Colon (tissue), 2 donors: ENCODE results near the gene SOHLH1.

Source experiments
- FAIRE-seq: peaks from 2 replicates; lab custom pipeline; 2012; peaks lifted over from hg19 to GRCh38; lab: Jason Lieb, UNC
- donor health status: control.
- donor health status: control.

SOHLH1 gene

DNA sequence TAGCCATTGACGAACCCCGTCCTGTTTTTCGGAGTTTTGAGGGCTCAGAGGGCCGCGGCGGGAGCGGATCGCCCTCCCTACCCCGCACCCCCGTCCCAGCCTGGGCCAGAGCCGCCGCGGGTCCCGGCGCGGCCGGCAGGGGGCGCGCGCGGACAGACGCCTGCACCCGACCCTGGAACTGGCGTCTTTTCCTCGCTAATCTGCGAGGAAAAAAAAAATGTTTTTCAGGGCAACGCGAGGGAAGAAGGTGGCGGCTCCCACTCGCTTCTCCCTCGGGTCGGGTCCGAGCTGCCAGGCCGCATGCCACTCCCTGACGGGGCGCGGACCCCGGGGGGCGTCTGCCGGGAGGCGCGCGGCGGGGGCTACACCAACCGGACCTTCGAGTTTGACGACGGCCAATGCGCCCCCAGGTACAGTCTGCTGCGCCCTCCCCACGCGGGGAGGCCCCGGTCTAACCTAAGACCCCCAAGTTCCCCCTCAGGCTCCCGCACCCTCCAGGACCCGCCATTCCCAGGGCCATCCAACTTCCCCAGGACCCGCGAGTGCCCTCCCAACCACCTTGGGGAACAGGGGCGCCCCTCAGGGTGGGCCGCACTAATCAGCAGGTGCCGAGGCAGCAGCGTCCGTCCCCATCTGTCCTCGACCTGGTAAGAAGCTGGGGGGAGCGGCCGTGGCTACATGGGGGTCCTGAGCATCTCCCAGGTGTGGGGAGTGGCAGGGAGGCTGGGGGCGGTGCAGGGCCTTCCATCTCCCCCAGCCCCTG lies 2.9 kb upstream of the SOHLH1 start, which contains the start of gene KCNT1:
Gene KCNT1 (plus strand): TSS at position 227 of the 763 bp plus-strand sequence. CDS start 74 bp downstream, at position 301.
- no peak for FAIRE-seq

DNA sequence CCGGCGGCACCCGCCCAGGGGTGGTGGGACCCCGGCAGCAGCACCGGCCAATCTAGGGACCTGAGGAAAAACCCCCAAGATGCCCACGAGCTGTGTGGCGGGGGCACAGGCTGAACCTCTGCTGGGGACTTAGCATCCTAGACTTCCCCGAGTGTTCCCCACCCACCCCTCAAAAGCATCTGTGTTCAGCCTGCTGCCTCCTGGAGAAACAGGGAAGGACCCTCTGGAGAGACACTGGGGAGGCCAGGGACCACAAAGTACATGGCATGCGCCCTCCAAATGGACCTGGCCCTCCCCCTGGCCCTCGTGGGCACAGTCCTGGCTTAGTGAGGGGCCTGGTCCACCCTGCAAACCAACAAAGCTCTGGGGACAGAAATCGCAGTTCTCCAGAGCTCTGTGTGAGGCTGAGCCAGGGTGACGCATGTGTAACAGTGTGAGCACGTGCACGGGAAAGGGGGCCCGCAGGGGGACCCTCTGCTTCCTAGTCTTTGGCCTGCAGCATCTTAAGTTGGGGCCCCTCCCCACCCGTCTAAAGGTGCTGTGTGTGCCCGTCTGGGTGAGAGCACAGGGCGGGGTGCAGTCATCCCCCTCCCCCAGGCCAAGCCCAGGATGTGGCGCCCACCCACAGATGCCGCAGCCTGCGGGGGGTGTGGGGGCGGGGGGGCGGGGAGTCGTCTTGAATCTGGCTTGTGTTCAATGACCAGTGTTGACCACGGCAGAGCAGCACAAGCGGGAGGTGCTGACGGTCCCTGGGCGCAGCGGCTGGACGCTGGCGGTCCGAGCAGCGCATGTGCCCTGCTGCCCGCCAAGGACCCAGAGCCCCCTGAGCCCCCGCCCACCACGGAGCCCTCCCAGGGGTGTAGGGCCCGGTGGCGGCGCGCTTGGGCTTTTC lies 2.0 kb upstream of the SOHLH1 start:
- FAIRE-seq: no peak

DNA sequence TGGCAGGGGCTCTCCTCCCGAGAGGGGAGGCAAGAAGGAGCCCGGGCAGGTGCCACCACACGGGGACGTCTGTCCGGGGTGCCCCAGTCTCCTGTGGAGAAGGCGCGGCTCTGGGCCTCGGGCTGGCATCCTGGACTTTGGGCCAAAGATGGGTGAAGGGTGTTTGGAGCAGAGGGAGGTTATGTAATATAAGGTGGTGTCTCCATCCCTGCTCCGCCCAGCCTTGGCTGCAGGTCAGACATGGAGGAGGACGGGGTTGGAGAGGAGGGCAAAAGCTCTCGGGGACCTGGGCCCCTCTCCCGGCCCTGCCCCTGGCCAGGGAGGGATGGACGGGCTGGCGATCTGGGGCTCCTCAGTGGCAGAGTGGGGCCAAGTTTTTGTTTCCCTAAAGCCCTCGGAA lies 1.2 kb upstream of the SOHLH1 start:
- no peak for FAIRE-seq

DNA sequence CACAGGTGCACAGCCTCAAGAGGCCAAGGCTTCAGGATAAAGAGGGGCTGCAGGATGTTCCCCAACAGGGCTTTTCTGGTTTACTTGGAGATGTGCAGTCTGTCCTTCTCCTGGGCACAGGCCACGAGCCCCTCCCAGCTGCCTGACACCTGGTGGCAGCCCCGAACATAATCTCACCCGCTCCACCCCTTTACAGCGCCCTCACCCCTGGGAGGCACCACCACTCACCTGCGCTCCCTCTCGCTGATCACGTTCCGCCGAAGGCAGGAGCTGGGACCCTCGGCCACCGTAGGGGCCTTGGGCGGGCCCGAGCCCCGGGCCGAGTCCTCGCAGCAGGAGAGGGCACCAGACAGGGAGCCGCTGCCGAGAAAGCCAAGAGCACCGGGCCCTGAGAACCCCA lies 514 bp downstream of the SOHLH1 start:
- no peak for FAIRE-seq

DNA sequence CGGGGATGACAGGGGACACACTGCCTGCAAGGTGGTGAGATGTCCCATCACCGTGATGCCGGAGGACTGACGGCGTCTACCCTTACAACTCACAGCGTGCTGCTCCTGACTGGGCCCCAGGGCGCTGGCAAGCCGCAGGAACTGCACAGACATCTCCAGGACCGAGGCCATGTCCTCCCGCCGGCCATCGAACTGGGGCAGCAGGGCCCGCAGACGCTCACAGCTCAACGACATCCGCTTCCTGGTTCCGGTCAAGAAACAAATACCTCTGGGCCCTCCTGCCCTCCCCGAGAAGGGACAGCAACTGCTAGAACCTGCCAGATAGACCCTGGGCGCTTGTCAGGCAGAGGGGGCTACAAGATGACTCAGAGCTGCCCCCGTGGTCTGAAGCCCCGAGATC lies 1.0 kb downstream of the SOHLH1 start:
- no peak for FAIRE-seq

DNA sequence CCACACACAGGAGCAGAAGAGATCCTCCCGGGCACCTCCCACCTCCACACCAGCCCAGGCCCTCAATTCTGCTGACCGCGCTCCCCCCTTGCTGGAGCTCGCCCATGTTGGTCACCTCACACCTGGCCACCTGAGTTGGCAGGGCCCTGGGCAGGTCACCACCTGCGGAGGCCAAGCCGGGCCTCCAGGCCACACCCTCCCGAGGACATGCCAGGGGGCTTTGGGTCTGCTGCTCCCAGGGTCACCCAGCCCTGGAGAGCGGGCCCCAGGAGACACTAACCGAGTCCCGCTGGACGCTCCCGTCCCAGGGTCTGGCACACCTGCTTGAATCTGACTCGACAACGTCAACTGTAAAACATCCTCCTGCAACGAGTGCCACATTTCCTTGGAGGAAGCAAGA lies 2.1 kb downstream of the SOHLH1 start:
- FAIRE-seq: no peak

DNA sequence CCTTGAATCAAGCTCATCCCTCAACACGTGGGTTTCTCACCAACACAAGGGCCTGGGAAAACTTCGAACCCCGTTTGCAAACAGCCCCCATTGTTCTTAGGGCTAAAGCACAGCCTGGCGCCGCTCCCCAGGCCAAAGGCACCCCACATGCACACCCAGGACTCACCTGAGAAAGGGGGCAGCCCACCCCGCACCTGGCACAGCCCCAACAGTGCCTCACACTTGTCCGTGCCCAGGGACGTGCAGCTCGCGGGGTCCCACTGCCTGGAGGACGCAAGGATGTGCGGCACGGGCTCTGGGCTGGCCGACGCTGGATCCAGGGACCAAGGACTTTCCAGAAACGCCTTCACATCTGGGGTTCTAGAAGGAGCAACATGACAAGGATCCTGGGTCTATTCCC lies 2.8 kb downstream of the SOHLH1 start:
- FAIRE-seq: no peak

DNA sequence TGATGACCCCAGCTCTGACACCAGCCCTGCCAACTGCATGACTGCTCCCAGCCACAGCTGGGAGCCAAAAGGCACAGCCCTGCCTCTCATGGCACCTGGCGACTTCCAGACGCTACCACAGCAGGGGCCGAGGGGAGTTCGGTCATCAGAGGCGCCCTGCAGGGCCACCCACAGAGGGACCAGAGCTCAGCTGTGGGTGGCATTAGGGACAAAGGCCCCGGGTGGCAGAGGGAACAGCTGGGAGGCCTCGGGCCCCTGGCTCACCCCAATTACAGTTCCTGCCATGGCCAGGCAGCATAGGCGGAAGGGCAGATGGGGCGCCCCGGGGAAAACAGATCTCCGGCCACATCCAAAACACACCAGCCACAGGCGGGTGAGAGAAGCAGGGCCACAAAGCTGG lies 3.6 kb downstream of the SOHLH1 start:
- no peak for FAIRE-seq

DNA sequence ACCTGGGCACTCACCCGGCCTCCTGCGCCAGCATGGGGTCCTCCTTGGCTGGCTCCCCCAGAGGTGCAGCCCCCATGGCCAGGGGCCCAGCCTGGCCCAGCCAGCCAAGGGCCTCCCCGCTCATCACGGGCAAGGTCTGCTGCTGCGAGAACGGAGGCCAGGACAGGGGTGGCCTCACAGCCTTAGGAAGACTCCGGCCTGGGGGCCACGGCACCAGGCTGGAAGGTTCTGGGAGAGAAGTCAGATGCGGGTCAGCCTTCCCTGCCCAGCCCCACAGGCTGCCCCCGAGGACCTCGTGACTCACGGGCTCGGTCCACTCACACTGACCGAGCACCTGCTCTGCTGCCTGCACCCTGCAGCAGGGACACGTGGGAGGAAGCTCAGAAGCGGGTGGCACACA lies 4.2 kb downstream of the SOHLH1 start:
- FAIRE-seq: no peak

DNA sequence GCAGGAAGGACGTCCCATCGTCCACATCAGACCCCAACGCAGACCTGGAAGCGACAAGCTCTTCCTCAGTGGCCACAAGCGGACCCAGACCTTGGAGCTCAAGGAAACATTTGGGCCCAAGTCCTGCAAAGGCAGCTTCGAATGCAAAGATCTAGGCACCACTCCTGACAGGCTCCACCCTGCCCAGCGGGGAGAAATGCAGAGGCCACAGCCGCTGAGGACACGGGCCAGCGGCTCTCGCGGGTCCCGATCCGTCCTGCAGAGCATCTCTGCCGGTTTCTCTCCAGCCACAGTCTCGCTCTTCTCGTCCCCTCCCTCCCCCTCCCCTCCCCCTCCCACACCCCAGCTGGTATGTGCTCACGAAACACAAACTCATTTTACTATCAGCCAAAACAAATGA lies 4.9 kb downstream of the SOHLH1 start:
- FAIRE-seq: no peak

DNA sequence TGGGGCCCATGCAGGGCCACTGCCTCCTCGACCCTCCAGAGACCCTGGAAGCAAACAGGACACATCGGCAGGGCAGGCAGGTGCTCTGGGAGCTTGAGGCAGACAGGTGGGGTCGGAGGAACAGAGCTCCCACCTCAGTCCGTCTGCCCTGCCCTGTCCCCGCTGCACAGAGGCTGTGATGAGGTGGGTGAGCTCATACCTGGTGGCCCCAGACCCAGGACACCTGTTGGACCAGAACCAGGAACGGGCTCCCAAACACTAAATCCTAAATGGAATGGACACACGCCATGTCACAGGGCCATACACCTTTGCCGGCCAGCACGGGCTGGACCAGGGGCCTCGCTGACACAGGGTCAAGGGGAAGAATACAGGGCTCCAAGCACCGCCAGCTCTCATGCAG lies 5.5 kb downstream of the SOHLH1 start:
- no peak for FAIRE-seq

DNA sequence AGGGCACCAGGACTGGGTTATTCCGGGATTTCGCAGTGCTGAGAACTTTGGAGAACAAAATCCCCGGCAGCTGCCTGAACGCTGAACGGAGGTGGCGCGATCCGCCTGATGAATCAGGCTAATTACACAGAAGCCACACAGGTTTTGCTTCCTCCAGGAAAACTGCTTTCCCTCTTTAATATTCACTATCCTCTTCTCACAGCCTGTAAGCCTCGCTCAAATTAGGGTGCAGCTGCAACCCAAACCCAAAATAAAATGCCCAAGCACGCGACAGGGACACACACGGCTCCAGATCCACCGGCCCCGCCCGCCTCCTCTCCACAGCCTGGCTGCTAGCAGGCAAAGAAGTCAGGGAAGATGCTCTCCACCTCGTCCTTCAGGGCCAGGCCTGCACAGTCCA lies 6.0 kb downstream of the SOHLH1 start:
- no peak for FAIRE-seq

DNA sequence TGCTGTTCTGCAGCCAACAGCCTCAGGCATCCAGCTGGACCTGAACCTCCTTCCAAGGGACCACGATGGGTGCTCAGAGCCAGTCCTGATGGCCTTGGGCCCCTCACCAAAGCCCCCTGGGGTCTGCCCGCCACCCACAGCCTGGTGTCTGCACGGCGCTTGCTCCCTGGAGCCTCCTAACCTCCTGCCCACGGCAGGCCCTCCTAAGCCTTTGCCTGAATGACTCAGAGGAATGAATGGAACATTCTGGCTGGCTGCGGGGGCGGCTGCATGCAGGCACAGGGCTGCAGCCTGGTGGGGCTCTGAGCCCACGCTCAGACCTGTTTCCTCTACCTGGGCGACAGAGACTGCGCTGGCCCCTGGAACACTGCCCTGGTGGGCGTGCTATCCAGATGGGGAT lies 6.9 kb downstream of the SOHLH1 start:
- no peak for FAIRE-seq

DNA sequence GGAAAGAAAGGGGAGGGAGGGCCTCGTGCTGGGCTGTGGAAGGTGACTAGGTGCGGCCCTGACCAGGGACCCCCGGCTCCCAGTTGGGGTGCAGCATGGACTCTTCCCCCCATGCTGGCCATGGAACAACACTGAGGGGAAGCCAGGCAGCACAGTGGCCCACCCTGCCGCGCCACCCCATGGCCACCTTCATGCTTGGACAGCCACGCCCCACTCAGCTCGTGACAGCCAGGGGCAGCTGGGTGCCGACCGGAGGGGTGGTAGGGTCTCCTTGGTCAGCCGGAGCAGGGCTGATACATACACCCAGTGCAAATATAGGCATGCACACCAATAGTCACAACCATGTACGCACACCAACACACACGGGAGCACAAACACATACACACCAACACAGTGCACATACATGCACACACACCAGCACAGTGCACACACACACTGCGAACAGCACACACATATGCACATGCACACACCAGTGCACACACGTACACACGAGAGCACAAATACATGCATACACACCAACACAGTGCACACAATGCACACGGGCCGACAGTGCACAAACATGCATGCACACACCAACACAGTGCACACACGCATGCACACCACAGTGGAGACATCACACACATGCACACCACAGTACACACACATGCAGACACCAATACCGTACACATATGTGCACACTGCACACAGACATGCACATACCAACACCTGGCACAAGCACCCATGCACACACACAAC lies 8.3 kb downstream of the SOHLH1 start:
- FAIRE-seq: no peak

DNA sequence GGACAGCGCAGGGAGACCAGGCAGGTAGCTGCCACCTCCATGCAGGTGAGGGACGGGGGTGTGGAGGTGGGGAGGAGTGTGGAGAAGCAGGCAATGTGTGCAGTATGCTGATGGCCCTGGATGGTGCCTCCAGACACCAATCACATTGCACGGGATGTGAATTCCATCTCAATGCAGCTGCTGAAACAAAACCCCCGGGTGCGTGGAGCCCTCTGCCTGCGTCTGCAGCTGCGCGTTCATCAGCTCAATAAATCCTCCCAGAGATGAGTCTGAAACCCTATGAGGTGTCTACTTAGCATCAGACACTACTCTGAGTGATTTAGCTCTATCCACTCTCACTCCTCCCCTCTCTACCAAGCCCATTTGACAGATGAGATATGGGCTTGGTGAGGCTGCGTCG lies 10.3 kb downstream of the SOHLH1 start:
- FAIRE-seq: no peak

DNA sequence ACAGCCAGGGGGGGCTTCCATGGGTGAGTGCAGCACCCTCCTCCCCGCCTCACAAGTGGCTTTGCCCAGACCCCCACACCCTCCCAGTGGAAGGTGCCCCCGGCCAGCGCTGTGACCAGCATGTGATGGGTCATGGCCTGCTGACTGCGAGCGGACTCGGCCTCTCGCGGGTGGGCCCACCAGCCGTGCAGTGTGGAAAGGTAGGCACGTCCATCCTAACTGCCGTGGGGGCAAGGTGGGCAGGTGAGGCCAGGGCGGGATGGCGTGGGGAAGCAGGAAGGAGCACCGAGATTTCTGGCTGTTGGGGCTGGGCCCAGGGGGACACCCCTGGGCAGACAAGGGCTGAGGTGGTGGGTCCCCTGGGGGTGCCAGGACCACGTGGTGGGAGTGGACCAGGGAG lies 12.1 kb downstream of the SOHLH1 start:
- no peak for FAIRE-seq

DNA sequence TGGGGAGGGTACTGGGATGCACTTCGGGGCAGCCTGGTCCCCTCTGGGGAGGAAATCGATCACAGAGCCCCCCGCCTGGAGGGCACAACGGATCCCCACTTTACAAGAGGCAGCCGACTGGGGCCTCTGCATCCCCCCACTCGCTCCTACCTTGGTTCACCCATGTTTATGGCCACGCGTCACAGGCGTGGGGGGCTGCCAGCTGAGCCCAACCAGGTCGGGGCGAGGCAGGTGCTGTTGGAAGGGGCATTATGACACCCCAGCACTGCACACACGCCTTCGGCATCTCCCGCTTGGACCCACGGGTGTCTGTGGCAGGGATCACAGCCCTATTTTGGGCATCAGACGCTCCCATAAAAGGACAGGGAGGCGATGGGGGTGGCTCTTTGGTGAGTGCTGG lies 14.6 kb downstream of the SOHLH1 start:
- FAIRE-seq: no peak

DNA sequence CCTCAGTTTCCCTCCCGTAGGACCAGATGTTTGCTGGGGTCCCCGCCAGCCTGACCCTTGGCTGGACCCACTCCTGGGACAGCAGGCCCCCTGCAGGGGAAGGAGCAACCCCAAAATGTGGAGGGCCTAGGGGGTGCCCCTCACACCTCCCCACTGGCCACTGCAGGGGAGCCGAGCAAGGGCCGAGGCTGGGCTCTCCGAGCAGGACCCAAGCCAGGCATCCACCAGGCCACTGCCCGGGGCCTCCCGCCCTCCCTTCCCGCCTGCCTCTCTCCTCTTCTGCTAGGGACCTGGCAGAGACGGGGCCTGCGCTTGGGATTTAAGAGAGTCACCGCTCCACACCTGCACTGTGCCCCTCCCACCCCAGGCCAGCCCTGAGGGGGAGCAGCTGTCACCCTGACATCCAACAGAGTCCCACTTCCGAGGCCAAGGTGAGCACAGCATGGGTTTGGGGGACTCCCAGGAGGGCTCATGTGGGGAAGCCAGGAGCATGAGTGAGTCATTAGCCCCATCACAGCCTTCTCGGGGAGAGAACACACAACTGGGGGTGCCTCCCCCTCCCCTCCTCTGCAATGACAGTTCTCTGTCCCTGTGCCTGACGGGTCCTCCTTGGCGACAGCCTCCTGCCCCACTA lies 15.8 kb downstream of the SOHLH1 start:
- FAIRE-seq: no peak

DNA sequence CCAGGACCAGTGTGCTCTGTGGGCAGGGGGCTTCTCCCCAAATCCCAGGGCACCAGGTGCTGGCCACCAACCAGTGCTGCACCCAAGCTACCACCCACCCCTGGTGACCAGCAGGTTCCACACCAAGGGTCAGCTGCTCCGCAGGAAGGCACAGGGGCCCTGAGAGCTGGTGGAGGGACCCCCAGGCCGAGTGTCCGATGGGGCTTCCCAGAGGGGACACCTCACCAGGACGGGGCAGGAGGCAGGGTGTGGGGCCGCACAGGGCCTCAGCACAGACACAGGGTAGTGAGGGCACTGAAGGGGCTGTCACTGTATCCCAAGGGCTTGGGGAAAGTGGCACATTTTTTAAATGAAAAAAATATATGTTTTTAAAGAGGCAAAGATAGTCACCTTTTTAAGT lies 18.1 kb downstream of the SOHLH1 start:
- no peak for FAIRE-seq

DNA sequence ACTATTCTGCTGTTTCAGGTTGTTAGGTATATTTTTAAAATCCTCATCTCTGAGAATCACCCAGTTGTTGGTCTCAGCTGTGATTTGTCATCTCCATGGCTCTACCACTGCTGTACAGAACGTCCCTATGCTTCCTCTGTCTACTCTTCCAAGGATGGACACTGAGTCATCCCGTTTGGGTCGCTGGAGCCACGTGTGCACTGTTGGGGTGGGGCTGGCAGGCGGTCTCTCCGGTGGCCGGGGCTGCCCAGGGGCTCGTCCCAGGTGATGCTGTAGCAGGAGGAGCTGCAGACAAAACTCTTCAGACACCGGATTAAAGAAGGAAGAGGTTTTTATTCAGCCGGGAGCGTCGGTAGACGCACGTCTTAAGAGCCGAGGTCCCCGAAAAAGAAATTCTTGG lies 19.2 kb downstream of the SOHLH1 start:
- FAIRE-seq: no peak

DNA sequence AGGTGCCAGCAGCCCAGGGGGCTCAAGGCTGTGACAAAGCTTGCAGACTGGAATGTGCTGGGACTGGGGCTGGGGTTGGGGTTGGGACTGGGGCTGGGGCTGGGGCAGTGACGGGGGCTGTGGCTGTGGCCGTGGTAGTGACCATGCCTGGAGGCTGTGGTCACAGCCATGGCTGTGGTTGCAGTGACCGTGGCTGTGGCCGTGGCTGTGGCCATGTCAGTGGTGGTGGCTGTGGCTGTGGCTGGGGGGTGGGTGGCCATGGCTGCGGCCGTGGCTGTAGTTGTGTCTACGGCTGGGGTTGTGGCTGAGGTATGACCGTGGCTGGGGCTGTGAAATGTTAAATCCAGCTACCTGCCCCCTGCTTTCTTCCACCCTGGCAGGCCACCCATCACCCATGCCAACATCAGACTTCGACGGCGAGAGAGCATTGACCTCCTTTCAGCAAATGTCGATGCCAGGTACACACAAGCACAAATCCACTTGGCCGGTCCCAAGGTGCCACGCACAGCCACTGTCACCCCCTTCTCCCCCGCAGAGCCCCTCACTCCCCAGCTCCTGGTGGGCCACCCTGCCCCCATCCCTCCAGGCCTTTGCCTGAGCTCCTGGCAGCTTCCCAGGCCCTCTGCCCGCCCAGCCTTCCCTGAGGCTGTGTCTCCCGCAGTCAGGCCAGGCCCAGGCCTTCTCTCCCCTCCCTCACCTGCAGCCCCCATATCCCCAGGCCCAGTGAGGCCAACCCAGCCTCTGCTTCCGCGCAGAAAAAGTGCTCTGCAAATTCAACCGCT lies 20.9 kb downstream of the SOHLH1 start:
- no peak for FAIRE-seq
